Measurements from ENCODE around the gene XRN2.

XRN2 gene, protein sequence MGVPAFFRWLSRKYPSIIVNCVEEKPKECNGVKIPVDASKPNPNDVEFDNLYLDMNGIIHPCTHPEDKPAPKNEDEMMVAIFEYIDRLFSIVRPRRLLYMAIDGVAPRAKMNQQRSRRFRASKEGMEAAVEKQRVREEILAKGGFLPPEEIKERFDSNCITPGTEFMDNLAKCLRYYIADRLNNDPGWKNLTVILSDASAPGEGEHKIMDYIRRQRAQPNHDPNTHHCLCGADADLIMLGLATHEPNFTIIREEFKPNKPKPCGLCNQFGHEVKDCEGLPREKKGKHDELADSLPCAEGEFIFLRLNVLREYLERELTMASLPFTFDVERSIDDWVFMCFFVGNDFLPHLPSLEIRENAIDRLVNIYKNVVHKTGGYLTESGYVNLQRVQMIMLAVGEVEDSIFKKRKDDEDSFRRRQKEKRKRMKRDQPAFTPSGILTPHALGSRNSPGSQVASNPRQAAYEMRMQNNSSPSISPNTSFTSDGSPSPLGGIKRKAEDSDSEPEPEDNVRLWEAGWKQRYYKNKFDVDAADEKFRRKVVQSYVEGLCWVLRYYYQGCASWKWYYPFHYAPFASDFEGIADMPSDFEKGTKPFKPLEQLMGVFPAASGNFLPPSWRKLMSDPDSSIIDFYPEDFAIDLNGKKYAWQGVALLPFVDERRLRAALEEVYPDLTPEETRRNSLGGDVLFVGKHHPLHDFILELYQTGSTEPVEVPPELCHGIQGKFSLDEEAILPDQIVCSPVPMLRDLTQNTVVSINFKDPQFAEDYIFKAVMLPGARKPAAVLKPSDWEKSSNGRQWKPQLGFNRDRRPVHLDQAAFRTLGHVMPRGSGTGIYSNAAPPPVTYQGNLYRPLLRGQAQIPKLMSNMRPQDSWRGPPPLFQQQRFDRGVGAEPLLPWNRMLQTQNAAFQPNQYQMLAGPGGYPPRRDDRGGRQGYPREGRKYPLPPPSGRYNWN

DNA sequence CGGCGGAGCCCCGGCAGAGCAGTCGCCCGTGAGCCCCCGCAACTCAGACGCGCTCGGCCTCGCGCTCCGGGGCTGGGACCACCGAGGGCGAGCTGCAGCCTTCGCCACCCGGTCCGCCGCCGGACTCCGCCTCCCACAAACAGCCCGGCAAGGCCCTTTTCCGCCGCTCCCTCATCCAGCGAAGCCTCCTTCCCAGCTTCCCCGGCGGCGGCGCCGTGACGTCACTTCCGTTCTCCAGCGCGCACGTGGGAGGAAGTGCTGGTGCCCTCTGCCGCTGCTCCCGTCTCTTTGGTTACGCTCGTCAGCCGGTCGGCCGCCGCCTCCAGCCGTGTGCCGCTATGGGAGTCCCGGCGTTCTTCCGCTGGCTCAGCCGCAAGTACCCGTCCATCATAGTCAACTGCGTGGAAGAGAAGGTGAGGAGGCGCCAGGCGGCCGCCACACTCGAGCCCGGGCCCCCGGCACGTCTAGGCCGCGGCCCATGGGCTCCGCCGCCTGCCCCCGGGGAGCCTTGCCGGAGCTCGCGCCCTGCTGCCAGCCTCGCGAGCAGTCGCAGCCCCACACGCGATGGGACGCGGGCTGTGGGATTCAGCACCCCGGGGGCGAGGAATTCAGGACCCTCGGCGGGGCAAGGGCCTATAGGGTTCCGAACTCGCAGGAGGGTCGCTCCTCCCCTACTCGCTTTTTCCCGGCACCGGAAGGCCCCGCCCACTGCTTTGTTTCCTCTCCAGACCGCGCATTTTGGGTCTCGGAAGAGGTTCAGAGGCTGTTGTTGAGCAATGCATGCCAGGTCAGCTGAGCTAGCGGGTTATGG, at the start of gene XRN2:
Gene XRN2 (plus strand): TSS at position 271 of the 811 bp plus-strand sequence. CDS start 68 bp downstream, at position 339.
- peak; percentile 80 for DNase-seq (ENCODE audit: low spot score)
- no peak for FAIRE-seq

DNA sequence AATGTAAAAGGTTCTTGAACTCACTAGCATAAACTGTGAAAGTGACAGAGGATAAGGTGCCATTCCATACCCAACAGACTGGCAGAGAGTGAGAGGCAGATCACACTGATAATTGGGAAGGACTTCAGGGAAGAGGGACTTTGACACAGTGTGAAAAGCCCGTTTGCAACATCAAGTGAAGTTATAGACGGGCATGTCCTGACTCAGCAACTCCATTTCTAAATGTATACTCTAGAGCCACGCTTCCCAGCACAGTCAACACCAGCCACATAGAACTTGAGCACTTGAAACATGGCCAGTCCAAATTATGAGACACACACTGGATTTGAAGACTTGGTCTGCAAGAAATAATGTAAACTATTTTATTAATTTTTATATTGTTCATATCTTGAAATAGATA, 45.9 kb upstream of the XRN2 start:
- FAIRE-seq: no peak
- DNase-seq (ENCODE audit: low spot score): no peak

DNA sequence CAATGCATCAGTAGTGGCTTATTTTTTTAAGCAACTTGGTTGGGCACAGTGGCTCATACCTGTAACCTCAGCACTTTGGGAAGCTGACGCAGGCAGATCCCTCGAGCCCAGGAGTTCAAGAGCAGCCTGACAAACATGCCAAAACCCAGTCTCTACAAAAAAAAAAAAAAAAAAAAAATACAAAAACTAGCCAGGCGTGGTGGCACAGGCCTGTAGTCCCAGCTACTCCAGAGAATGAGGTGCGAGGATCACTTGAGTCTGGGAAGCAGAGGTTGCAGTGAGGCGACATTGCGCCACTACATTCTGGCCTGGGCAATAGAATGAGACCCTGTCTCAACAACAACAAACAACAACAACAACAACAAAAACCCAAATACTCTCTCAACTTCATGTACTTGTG, 44.7 kb upstream of the XRN2 start:
- FAIRE-seq (no peak), DNase-seq (ENCODE audit: low spot score) (no peak)

DNA sequence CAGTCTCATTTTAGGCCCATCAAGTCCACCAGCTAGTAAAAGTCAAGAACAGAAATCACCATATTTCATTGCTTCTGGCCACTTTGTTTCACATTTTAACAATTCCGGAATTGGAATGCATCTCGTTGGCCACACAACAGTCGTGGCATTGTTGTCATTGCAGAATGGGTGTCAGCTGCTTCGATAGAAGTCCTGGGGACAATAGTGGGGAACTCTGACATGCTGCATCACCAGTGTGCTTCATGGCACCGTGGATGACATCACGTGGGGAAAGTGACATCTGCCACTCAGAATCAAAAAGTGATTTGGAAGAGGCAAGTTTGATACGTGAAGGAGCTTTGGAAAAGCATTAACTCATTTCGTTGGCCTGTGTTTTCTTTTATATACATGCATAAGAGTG, 43.8 kb upstream of the XRN2 start:
- DNase-seq (ENCODE audit: low spot score) (no peak), FAIRE-seq (no peak)

DNA sequence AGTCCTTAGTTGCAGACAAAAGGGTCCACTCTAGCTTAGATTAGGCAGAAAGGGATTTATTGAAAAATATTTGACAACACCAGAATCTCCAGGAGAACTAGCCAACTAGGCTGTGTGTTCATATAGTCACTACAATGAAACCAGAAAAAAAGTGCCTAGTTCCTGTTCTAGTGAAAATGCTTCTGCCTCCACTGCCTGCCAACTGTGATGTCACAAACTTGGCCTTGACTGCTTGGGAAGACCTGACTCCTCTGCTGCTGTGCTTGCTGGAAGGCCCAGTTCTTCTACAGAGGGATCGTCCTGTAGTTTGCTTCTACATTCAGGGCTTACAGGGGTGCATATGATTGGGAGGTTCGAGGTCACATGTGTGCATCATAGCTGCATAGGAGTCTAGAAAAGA, 40.3 kb upstream of the XRN2 start:
- DNase-seq (ENCODE audit: low spot score) (no peak), FAIRE-seq (no peak)

DNA sequence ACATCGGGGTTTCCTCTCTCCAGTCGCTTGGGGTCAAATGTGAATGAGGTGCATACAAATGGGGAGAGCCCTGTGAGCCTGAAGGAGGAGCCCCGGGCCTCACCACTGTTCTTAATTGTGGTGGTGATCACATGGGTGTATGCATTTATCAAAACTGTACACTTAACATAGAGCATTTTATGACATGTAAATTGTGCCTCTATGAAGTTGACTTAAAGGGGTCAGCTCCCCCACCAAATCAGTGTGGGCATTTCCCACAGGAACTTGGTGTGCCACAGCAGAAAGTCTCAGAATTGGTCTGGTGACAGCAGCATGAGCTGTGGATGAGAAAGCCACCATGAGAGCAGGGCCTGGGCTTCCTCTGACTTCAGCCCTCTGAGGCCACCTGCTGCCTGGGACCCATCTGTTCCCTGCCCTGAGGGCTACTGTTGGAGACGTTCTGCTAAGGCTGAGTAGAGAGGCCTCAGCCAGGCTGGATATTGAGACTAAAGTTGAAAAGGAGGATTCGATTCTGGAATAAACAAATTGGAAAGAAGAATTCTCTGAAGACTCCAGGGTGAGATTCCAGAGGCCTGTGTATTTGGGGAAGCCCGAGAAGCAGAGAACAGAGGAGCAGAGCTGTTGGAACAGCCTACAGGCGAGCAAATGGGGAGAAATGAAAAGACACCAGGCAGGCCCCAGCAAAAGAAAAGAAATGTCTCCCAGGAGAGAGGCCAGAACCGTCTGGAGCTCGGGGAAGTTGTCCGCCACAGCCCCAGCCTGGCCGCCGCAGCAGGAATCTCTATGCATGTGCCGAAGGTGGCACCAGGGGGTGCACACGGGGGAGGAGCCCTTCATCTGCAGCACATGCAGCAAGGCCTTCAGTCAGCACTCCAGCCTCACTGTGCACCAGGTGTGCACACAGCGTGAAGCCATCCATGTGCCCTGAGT, 37.6 kb upstream of the XRN2 start:
- FAIRE-seq: no peak
- DNase-seq (ENCODE audit: low spot score): no peak

DNA sequence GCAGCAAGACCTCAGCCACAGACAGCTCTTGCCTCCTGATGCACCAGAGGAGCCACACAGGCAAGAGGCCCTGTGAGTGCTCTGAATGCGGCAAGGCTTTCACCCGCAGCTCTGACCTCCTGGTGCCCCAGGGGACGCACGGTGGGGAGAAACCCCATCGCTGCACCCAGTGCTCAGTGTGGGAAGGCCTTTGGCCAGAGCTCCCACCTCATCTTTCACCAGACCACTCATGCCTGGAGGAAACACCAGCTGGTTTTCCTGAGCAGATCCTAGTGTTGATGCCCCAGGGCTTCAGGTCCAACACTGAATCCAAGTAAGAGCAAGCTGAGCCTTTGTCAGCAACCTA, 37.0 kb upstream of the XRN2 start:
- DNase-seq (ENCODE audit: low spot score): no peak

DNA sequence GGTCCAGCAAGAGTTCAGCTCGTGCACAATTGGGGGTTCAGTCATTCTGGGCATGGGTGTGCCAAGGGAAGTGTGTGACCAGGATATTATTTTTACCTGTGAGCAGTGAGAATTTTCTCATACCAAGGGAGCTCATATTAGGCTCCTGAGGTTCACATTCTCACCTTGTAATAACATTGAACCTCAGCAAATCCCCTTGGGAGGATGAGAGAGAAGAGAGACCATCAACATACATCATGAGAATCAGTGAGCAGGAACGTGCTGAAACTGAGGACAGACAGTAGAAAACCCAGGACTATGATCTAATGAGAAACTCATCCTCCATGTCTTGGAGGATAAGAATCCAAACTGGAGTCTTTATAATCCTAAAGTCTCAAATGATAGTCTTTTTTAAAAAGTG, 33.4 kb upstream of the XRN2 start:
- no peak for DNase-seq (ENCODE audit: low spot score)
- FAIRE-seq: no peak

More for the DNA sequence above, 37.0 kb upstream of the XRN2 start:
- no peak for FAIRE-seq

DNA sequence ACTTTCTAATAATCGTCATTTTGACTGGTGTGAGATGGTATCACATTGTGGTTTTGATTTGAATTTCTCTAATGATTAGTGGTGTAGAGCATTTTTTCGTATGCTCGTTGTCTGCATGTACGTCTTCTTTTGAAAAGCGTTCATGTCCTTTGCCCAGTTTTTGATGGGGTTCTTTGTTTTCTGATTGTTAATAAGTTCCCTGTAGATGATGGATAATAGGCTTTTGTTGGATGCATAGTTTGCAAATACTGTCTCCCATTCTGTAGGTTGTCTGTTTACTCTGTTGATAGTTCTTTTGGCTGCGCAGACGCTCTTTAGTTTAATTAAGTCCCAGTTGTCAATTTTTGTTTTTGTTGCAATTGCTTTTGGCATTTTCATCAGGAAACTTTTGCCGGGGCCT, 32.3 kb upstream of the XRN2 start:
- FAIRE-seq: no peak
- no peak for DNase-seq (ENCODE audit: low spot score)

DNA sequence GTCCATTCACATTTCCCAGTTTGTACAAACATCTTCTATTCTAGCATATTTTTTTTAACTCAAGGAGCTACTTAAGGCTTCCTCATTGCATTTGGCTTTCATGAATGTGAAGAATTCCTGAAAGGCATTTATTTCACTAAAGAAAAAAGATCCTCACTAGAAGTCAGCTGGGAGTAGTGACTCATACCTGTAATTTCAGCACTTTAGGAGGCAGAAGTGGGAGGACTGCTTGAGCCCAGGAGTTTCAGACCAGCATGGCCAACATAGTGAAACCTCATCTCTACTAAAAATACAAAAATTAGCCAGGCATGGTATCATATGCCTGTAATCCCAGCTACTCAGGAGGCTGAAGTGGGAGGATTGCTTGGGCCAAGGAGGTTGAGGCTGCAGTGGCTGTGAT, 30.9 kb upstream of the XRN2 start:
- FAIRE-seq (no peak), DNase-seq (ENCODE audit: low spot score) (no peak)

DNA sequence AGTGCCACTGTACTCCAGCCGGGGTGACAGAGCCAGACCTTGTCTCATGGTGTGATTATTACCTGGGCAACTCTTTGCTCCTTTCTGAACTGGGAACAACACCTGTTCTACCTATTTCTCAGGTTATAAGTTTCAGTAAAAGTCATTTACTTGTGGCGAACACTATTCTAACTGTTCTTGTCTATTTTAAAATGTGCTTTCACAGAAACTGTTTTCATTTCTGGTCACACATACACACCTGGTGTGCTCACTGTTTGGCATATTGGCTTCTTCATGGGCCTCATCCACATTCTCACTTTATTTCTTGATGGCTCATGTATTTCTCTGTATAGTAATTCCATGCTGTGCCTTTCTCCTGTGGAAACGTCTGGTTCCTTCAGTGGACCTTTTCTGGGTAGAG, 30.5 kb upstream of the XRN2 start:
- FAIRE-seq: no peak
- DNase-seq (ENCODE audit: low spot score): no peak

DNA sequence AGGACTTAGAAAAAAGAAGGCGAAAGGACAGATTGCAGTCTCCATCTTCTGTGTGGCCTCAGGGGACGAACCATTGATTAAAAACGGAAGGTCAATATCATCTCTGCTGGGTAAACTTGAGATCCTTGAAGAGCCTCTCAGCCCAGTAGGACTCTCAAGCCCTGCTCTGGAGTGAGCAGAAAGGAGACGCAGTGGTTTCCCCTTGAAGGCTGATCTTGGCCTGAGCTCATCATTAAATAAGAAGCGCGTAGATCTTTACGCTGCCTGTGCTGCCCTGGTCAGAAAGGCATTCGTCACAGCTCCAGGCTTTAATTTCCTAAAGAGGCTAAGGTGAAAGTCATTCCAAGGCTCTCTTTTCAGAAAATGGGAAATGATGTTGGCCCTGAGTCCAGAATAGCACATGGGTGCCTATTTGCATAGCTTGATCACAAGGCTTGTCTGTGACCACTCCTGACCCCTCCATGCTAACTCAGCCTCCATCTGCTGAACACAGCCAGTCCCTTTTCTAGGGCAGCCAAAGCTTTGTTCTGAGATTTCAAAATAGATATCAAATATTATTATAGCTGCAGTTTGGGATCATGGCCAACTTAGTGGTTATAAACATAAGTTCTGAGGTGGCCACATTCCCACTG, 29.3 kb upstream of the XRN2 start:
- DNase-seq (ENCODE audit: low spot score): no peak
- FAIRE-seq: no peak

DNA sequence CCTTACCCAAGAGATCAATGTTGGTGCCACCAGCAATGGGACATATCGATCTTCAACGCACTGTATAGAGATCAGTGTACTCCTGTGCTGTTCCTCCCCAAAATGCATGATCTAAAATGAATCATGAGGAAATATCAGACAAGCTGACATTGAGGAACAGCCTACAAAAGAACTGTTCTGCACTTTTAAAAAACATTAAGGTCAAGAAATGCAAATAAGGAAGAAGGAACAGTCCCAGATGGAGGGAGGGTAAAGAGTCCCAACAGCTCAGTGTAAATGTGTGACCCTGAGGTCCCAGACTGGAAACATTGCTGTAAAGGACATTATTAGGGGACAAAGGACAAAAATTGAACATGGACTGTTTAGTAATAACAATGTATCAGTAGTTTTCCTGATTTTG, 24.3 kb upstream of the XRN2 start:
- FAIRE-seq: no peak

DNA sequence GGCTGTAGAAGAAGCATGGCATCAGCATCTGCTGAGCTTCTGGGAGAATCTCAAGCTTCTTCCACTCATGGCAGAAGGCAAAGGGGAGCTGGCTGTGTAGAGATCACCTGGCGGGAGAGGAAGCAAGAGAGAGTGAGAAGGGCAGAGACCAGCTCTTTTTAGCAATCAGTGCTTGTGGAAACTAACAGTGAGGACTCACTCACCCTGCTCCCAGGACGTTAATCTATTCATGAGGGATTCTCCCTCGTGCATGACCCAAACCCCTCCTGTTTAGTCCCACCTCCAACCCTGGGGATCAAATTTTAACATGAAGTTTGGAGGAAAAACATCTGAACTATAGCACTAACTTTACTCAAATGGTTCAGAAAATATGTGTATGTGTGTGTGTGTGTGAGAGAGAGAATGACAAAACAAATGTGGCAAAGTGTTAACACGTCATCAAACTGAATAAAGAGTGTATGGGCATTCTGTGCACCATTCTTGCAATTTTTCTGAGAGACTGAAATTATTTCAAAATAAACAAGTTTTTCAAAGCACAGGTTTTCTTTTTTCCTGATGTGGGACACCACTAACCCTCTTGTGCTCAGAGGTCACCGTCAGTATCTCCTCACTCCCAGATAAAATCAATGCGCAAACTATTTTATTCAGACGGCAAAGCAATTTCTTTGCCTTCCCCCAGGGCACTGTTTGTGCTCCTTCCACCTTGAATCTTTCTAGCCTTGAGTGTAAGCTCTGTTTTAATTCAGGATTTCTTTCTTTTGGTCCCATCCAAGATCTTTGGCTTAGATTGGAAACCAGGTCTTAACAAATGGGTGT, 23.2 kb upstream of the XRN2 start:
- DNase-seq (ENCODE audit: low spot score) (no peak), FAIRE-seq (no peak)

More for the DNA sequence above, 24.3 kb upstream of the XRN2 start:
- DNase-seq (ENCODE audit: low spot score): no peak

DNA sequence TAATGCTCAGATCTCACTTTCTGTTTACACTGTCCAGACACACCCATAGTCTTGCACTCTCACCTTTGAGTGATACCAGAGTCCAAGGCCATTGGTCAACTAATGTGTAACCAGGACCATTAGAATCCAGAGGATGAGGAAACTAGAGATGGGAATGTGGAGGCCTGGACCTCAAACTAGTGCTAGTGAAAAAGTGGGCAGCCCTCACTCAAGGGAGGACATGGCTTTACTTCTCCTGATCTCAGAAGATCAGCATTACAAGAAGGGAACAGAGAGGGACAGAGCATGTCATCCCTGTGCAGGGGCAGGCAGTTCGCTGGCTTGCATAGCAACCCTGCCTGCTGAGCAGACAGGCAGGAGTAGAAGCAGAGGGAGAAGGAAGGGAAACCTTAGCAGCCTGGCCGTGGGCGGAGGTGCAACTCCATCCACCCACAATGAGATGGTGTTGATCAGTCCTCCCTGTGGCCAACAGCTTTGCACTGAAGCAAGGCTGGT, 22.6 kb upstream of the XRN2 start:
- FAIRE-seq: no peak
- no peak for DNase-seq (ENCODE audit: low spot score)

DNA sequence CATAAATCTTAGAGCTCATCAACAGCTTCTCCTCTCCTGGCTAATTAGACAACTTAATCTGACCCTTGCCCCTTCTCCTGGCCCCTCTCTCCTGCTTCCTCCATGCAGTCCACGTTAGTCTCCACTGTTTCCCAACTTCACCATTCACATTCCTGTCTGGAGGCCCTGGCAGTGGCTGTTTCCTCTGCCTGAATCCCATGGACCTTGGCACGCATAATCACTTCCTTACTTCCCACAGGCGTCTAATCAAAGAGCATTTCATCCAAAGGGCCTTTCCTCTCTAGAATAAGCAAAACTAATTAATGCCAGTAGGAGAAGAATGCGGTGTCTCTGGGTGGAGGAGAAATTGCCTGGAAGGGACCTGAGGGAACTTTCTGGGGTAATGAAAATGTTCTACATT, 16.4 kb upstream of the XRN2 start:
- no peak for FAIRE-seq
- DNase-seq (ENCODE audit: low spot score): no peak

DNA sequence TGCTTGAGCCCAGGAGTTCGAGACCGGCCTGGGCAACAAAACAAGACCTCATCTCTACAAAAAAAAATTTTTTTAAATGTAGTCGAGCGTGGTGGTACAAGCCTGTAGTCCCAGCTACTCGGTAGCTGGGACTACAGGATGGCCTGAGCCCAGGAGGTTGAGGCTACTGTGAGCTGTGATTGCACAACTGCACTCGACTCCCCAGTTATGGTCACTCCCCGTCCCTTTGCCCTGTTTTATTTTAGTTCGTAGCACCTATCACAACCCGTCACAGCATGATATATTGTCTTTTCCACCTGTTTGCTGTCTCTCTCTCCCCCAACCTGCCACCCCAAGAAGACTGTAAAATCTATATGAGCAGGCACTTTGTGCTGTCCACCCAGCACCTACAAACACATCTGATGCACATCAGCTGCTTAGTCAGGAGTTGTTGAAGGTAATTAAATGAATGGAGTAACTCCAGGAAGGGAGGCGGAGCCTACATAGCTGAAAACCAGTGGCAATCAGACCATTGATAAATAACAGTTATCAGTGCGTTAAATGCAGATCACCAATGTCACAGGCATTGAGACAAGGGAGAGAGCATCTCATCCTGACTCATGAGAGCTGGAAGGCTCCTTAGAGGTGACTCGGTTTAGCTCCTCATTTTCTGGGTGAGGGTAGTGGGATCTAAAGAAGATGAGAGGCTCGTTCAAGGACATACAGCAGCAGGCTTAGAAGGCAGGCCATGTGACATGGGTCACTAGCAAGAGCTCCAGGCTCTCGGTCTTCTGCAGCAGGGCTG, 14.4 kb upstream of the XRN2 start:
- FAIRE-seq (no peak), DNase-seq (ENCODE audit: low spot score) (no peak)

DNA sequence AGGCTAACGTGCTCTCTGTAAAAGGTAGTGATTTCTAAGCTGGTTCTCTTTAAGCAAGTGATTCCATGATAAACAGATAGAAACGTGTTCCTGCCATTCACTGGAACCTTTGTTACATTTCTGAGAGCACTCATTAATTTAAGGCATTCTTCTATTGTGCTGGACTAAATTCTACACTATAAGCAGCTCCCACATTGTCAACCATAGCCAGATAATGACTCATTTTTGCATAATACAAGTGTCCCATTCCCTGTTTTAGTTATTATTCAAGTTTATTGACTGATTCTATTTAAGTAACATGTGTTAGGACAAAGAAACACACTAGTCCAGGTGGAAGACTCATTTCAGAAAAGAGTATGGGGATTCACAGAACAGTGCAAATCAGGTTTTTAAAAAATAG, 13.5 kb upstream of the XRN2 start:
- FAIRE-seq (no peak), DNase-seq (ENCODE audit: low spot score) (no peak)
